Brain microvascular endothelial cell (primary cell): ENCODE results near the gene LRRC15.

Experiments used
- DNase-seq: peaks from one replicate; pipeline ENCODE4 v3.0.0-alpha.2; 2020
- H3K27ac ChIP-seq: fragments of 250-450 bp; sonication (Bioruptor Pico); 2 replicates; pipeline ENCODE4 v1.5.1; 2020; ENCODE audit warnings: mild to moderate bottlenecking, moderate library complexity
- H3K27me3 ChIP-seq: fragments of 250-450 bp; sonication (Bioruptor Pico); replicated peaks from 2 replicates; pipeline ENCODE4 v1.5.1; 2020; ENCODE audit warnings: mild to moderate bottlenecking
- H3K36me3 ChIP-seq: fragments of 250-450 bp; sonication (Bioruptor Pico); replicated peaks from 2 replicates; pipeline ENCODE4 v1.5.1; 2020; ENCODE audit warnings: mild to moderate bottlenecking
- H3K4me3 ChIP-seq: 2 replicates; pipeline ENCODE4 v1.5.1; 2011; ENCODE audit warnings: low read depth, mild to moderate bottlenecking, control low read depth, low read length, moderate library complexity
- in situ Hi-C: cut with HindIII; loops from 2 replicates; pipeline ENCODE4 v1.10.0; 2017; ENCODE audit warnings: low sequenced_read_pairs, low pct_ligation_motif_present
- TF ChIP-seq, protein P1 (sequence below): IDR thresholded peaks from 2 replicates; pipeline ENCODE4 v1.5.1; 2011; ENCODE audit warnings: low read depth, mild to moderate bottlenecking, moderate library complexity, low read length, control low read depth, inconsistent platforms; ENCODE audit errors: missing control alignments

LRRC15 gene

GRCh38 chr3:194374935-194375334 lies 5.4 kb upstream of the LRRC15 start:
- Histone ChIP-seq H3K4me3 (no peak overlapping the region), H3K36me3 (no peaks in the 10 kb centered on the region), H3K27ac (no peak overlapping the region), H3K27me3 (peaks cover 16% of the 10 kb centered on the region)
- DNase-seq = no peak
- TF ChIP-seq, protein P1, sequence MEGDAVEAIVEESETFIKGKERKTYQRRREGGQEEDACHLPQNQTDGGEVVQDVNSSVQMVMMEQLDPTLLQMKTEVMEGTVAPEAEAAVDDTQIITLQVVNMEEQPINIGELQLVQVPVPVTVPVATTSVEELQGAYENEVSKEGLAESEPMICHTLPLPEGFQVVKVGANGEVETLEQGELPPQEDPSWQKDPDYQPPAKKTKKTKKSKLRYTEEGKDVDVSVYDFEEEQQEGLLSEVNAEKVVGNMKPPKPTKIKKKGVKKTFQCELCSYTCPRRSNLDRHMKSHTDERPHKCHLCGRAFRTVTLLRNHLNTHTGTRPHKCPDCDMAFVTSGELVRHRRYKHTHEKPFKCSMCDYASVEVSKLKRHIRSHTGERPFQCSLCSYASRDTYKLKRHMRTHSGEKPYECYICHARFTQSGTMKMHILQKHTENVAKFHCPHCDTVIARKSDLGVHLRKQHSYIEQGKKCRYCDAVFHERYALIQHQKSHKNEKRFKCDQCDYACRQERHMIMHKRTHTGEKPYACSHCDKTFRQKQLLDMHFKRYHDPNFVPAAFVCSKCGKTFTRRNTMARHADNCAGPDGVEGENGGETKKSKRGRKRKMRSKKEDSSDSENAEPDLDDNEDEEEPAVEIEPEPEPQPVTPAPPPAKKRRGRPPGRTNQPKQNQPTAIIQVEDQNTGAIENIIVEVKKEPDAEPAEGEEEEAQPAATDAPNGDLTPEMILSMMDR = no peak
- in situ Hi-C loops = no loop called here

GRCh38 chr3:194373899-194374298 lies 4.4 kb upstream of the LRRC15 start:
- DNase-seq = no peak
- in situ Hi-C loops = no loop called here
- Histone ChIP-seq H3K36me3 (no peaks in the 10 kb centered on the region), H3K27ac (no peak overlapping the region), H3K27me3 (peaks cover 23% of the 10 kb centered on the region), H3K4me3 (no peak overlapping the region)
- TF ChIP-seq, protein P1 = no peak

DNA sequence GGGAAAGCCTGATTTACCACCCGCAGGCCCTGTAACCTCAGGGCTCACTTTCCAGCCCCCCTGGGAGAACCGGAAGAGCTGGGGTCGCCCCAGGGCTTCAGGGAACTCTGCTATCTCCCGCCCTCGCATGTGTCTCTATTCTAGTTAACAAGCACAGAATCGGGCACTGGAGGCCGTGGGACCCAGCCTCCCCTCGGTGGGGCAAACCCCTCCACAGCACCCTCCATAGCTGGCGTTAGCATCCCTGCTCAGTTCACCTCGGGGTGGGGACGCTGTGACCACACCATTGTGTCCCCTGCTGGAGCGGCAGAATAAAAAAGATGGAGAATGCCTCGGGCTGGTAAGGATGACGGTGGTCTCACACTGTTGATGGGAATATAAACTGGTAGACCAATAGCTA lies 3.5 kb upstream of the LRRC15 start:
- TF ChIP-seq, protein P1 = no peak
- no peak for DNase-seq
- no peak overlapping the region for H3K4me3 ChIP-seq
- no peak overlapping the region for H3K27ac ChIP-seq
- peaks cover 32% of the 10 kb centered on the region for H3K27me3 ChIP-seq
- H3K36me3 ChIP-seq = no peaks in the 10 kb centered on the region
- in situ Hi-C loops = no loop called here

- Histone ChIP-seq H3K27me3 (peaks cover 38% of the 10 kb centered on the region), H3K36me3 (no peaks in the 10 kb centered on the region), H3K27ac (no peak overlapping the region), H3K4me3 (no peak overlapping the region)
- in situ Hi-C loops = no loop called here
- TF ChIP-seq, protein P1 = no peak
- DNase-seq = no peak
These were observed 1.2 kb upstream of the LRRC15 start for GRCh38 chr3:194370753-194371152.

DNA sequence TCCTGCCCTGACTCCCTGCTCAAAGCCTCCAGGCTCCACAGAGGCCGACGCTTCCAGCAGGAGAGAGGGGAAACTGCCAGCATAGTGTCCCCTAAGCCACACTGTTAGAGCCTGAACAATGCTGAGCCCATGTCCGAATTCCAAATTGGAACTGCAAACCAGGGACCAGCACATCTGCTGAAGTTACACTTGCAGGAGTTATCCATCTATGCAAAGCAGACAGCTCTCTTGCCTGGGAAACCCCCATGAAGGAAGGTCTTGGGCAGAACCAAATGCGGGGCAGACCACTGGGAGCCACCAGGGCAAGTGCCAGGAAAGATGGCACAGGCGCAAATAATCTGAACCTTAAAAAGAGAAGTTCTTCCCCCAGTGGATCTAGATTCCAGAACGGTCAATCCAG lies 625 bp downstream of the LRRC15 start:
- in situ Hi-C loops = no loop called here
- Histone ChIP-seq H3K27me3 (peaks cover 35% of the 10 kb centered on the region), H3K36me3 (no peaks in the 10 kb centered on the region), H3K4me3 (no peak overlapping the region), H3K27ac (no peak overlapping the region)
- DNase-seq = no peak
- TF ChIP-seq, protein P1 = no peak
